ENCODE measurements around the gene LRP5.
"Not testable (repeated sequence)": the region's sequence is repeated elsewhere in the genome, so short reads cannot be mapped to it uniquely, and the experiment has no call there.

LRP5 gene

GRCh38 chr11:68441466-68442230, 129.3 kb downstream of the LRP5 start:
- no peak overlapping the region for H3K27ac Mint-ChIP-seq
- H3K4me3 Mint-ChIP-seq, result no peak overlapping the region
- H3K9me3 Mint-ChIP-seq, result no peaks in the 10 kb centered on the region
- peaks cover 5% of the 10 kb centered on the region for H3K4me1 Mint-ChIP-seq
- no peak for DNase-seq
- no peaks in the 10 kb centered on the region for H3K27me3 Mint-ChIP-seq
- H3K36me3 Mint-ChIP-seq, result peaks cover 11% of the 10 kb centered on the region
- CTCF ChIA-PET, result interaction anchor here (0.6 to 1.0 kb wide), 2 partner anchors 184 to 323 kb away, joined by 3 read pairs; no protein-coding TSS in a partner anchor

DNA sequence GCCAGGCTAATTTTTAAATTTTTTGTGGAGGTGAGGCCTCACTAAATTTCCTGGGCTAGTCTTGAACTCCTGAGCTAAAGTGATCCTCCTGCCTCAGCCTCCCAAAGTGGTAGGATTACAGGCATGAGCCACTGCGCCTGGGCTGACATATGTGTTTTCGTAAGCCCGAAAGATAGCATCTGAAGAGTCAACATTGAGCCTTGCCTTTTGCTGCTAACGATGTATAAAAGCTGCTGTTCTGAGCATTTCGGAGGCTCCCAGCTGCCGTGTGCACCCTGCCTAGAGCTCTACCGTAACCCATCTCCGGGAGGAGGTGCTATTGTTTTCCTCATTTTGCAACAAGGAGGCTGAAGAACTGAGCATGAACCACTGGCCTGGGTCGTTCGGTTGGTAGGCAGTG, 130.0 kb downstream of the LRP5 start:
- H3K27ac Mint-ChIP-seq, result no peak overlapping the region

GRCh38 chr11:68444566-68444965, 132.2 kb downstream of the LRP5 start:
- DNase-seq, result no peak
- no peak overlapping the region for H3K27ac Mint-ChIP-seq
- no peaks in the 10 kb centered on the region for H3K27me3 Mint-ChIP-seq
- CTCF ChIA-PET, result no interaction called here
- H3K4me3 Mint-ChIP-seq, result no peak overlapping the region
- peaks cover 4% of the 10 kb centered on the region for H3K4me1 Mint-ChIP-seq
- no peaks in the 10 kb centered on the region for H3K9me3 Mint-ChIP-seq
- peaks cover 11% of the 10 kb centered on the region for H3K36me3 Mint-ChIP-seq

More for the DNA sequence above, 130.0 kb downstream of the LRP5 start:
- no peak for DNase-seq
- Mint-ChIP-seq H3K4me3 (no peak overlapping the region), H3K27me3 (no peaks in the 10 kb centered on the region), H3K9me3 (no peaks in the 10 kb centered on the region), H3K4me1 (peaks cover 3% of the 10 kb centered on the region), H3K36me3 (peaks cover 10% of the 10 kb centered on the region)
- CTCF ChIA-PET, result no interaction called here

GRCh38 chr11:68445531-68446035, 133.2 kb downstream of the LRP5 start:
- H3K27me3 Mint-ChIP-seq, result no peaks in the 10 kb centered on the region
- CTCF ChIA-PET, result no interaction called here
- no peaks in the 10 kb centered on the region for H3K9me3 Mint-ChIP-seq
- no peak for DNase-seq
- H3K4me3 Mint-ChIP-seq, result no peak overlapping the region
- no peak overlapping the region for H3K27ac Mint-ChIP-seq
- peaks cover 14% of the 10 kb centered on the region for H3K36me3 Mint-ChIP-seq
- peaks cover 4% of the 10 kb centered on the region for H3K4me1 Mint-ChIP-seq

GRCh38 chr11:68446046-68446725, 133.8 kb downstream of the LRP5 start:
- no peak for DNase-seq
- Mint-ChIP-seq H3K9me3 (no peaks in the 10 kb centered on the region), H3K27me3 (no peaks in the 10 kb centered on the region), H3K4me3 (no peak overlapping the region), H3K4me1 (peaks cover 4% of the 10 kb centered on the region), H3K27ac (no peak overlapping the region), H3K36me3 (peaks cover 14% of the 10 kb centered on the region)
- CTCF ChIA-PET, result interaction anchor here (1.6 kb wide), 1 partner anchor 189 kb away, joined by 5 read pairs; no protein-coding TSS in a partner anchor

GRCh38 chr11:68447015-68447801, 134.8 kb downstream of the LRP5 start:
- Mint-ChIP-seq H3K27ac (no peak overlapping the region), H3K9me3 (no peaks in the 10 kb centered on the region), H3K4me1 (peaks cover 4% of the 10 kb centered on the region), H3K36me3 (peaks cover 10% of the 10 kb centered on the region), H3K27me3 (peaks cover 6% of the 10 kb centered on the region), H3K4me3 (no peak overlapping the region)
- CTCF ChIA-PET, result interaction anchor here (0.8 to 1.6 kb wide), 2 partner anchors 10 to 190 kb away, joined by 3 to 5 read pairs; no protein-coding TSS in a partner anchor
- DNase-seq, result peak; percentile 84

DNA sequence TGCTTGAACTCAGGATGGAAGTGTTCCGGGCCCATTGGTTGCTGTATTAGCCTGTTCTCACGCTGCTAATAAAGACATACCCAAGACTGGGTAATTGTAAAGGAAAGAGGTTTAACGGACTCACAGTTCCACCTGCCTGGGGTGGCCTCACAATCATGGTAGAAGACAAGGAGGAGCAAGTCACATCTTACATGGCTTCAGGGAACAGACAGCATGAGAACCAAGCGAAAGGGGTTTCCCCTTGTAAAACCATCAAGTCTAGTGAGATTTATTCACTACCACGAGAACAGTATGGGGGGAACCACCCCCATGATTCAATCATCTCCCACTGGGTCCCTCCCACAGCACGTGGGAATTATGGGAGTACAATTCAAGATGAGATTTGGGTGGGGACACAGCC, 135.5 kb downstream of the LRP5 start:
- H3K36me3 Mint-ChIP-seq, result peaks cover 10% of the 10 kb centered on the region
- H3K4me1 Mint-ChIP-seq, DNase-seq, H3K27me3 Mint-ChIP-seq, H3K27ac Mint-ChIP-seq, H3K4me3 Mint-ChIP-seq, H3K9me3 Mint-ChIP-seq: not testable (repeated sequence)
- CTCF ChIA-PET, result interaction anchor here (0.8 to 1.5 kb wide), 2 partner anchors 11 to 151 kb away, joined by 3 to 4 read pairs; no protein-coding TSS in a partner anchor

DNA sequence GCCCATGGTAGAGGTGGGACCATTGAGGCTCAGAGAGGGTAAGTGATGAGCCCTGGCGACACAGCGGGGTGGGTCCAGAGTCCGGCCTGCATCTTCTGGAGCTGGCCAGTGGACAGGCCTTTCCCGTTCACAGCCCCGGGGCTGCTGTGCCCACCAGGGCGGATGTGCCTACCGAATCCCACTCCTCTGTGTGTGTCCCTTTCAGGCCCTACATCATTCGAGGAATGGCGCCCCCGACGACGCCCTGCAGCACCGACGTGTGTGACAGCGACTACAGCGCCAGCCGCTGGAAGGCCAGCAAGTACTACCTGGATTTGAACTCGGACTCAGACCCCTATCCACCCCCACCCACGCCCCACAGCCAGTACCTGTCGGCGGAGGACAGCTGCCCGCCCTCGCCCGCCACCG, 136.2 kb downstream of the LRP5 start:
- DNase-seq, result no peak
- Mint-ChIP-seq H3K9me3 (no peaks in the 10 kb centered on the region), H3K4me3 (no peak overlapping the region), H3K27me3 (peaks cover 10% of the 10 kb centered on the region), H3K36me3 (peaks cover 10% of the 10 kb centered on the region), H3K27ac (no peak overlapping the region), H3K4me1 (peaks cover 4% of the 10 kb centered on the region)
- CTCF ChIA-PET, result interaction anchor here (1.5 kb wide), 1 partner anchor 151 kb away, joined by 4 read pairs; no protein-coding TSS in a partner anchor

DNA sequence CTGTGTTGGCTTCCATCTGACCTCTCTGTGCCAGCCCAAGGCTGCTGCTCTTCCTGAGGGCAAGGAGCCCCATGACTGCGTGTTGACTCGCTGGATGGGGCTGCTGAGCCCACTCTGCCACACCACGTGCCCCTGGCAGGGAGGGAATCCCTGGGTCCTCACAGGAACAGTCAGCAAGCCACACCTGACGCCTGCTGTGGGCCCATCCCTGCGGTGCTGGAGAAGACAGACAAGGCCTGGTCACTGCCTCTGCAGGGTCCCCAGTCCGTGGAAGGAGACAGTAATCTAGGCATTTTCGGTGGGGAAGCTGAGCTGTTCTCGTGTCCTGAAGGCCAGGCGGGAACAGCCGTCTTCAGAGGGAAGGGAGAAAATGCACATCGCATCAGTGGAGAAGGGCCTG, 137.6 kb downstream of the LRP5 start:
- H3K36me3 Mint-ChIP-seq, result peaks cover 10% of the 10 kb centered on the region
- no peaks in the 10 kb centered on the region for H3K9me3 Mint-ChIP-seq
- no peak overlapping the region for H3K27ac Mint-ChIP-seq

GRCh38 chr11:68450711-68451110, 138.3 kb downstream of the LRP5 start:
- peaks cover 10% of the 10 kb centered on the region for H3K36me3 Mint-ChIP-seq
- H3K27ac Mint-ChIP-seq, result no peak overlapping the region
- no peaks in the 10 kb centered on the region for H3K9me3 Mint-ChIP-seq
- no peak overlapping the region for H3K4me3 Mint-ChIP-seq
- peaks cover 4% of the 10 kb centered on the region for H3K4me1 Mint-ChIP-seq
- H3K27me3 Mint-ChIP-seq, result peaks cover 17% of the 10 kb centered on the region
- CTCF ChIA-PET, result no interaction called here
- DNase-seq, result no peak

More for the DNA sequence above, 137.6 kb downstream of the LRP5 start:
- Mint-ChIP-seq H3K4me1 (peaks cover 4% of the 10 kb centered on the region), H3K27me3 (peaks cover 10% of the 10 kb centered on the region), H3K4me3 (no peak overlapping the region)
- DNase-seq, result no peak
- CTCF ChIA-PET, result no interaction called here

GRCh38 chr11:68454767-68455166, 142.4 kb downstream of the LRP5 start:
- Mint-ChIP-seq H3K36me3 (peaks cover 4% of the 10 kb centered on the region), H3K27ac (no peak overlapping the region), H3K9me3 (no peaks in the 10 kb centered on the region), H3K4me3 (no peak overlapping the region), H3K27me3 (peaks cover 30% of the 10 kb centered on the region), H3K4me1 (peaks cover 5% of the 10 kb centered on the region)
- DNase-seq, result no peak
- CTCF ChIA-PET, result no interaction called here

DNA sequence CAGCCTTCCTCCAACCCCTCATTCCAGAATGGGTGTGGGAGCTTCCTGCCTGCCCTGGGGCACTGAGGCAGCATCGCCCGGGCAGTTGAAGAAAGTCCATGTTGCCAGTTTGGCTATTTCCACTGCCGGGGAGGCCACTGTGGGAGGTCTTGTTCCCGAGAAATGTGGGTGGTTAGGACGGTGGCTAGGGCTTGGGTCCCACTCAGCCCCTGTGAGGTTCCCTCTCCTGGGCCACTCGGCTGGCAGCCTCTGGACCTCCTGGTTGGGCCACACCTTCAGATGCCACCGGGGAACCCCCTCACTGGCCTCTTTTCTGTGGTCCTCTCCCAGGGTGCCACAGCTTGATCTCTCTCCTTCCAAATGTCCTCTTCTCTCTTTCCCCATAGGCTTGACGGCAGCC, 143.1 kb downstream of the LRP5 start:
- H3K36me3 Mint-ChIP-seq, result no peaks in the 10 kb centered on the region
- no peak overlapping the region for H3K4me3 Mint-ChIP-seq
- H3K27me3 Mint-ChIP-seq, result peaks cover 33% of the 10 kb centered on the region
- no peak for DNase-seq
- CTCF ChIA-PET, result no interaction called here
- H3K27ac Mint-ChIP-seq, result no peak overlapping the region
- no peaks in the 10 kb centered on the region for H3K9me3 Mint-ChIP-seq
- peaks cover 8% of the 10 kb centered on the region for H3K4me1 Mint-ChIP-seq

DNA sequence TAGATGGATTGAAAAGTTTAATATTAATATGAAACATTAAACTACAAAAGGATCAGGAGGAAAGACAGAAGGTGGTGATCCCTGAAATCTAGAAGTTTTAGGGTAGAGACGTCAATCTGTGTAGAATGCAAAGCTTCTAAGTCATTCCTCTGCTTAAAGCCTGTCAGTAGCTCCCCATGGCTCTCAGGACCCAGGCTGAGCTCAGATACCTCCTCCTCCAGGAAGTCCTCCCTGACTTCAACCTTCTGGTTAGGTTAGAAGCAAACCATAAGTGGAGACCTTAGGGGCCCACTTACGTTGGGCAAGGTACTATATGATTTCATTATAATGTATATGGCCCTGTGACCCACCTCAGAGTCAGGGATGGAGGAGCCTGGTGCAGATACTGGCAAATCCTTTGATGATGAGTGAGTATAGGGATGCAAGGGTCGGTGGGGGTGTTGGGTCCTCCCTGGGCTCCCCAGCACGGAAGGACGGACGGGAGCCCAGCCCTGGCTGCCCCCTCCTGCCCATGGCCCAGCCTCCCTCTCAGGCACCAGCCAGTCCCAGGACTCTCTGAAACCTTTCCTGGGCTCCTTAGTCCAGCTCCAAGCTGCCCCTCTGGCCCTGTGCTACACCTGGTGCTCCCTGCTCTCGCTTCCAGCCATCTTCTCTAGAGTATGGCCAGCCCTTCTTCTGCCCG, 145.0 kb downstream of the LRP5 start:
- DNase-seq, result no peak
- no peaks in the 10 kb centered on the region for H3K9me3 Mint-ChIP-seq
- peaks cover 26% of the 10 kb centered on the region for H3K27me3 Mint-ChIP-seq
- no peak overlapping the region for H3K4me3 Mint-ChIP-seq
- CTCF ChIA-PET, result no interaction called here
- no peak overlapping the region for H3K27ac Mint-ChIP-seq
- H3K4me1 Mint-ChIP-seq, result peaks cover 9% of the 10 kb centered on the region
- H3K36me3 Mint-ChIP-seq, result peaks cover 4% of the 10 kb centered on the region

GRCh38 chr11:68457898-68458249, 145.5 kb downstream of the LRP5 start:
- H3K36me3 Mint-ChIP-seq, result peaks cover 9% of the 10 kb centered on the region
- peaks cover 26% of the 10 kb centered on the region for H3K27me3 Mint-ChIP-seq

More at GRCh38 chr11:68457898-68458249, 145.5 kb downstream of the LRP5 start:
- H3K4me1 Mint-ChIP-seq, result peaks cover 14% of the 10 kb centered on the region
- CTCF ChIA-PET, result no interaction called here
- no peak for DNase-seq
- no peak overlapping the region for H3K27ac Mint-ChIP-seq
- no peak overlapping the region for H3K4me3 Mint-ChIP-seq
- no peaks in the 10 kb centered on the region for H3K9me3 Mint-ChIP-seq
